PC-3 (cell line): ENCODE measurements around the gene HEPHL1.

Source experiments
- EZH2 ChIP-seq: fragments of 300-600 bp; sonication (generic); IDR thresholded peaks from one replicate; pipeline ENCODE4 v1.6.1; 2017; ENCODE audit warnings: antibody characterized with exemption, mild to moderate bottlenecking, low read length; ENCODE audit not compliant: unreplicated experiment
- EZH2phosphoT487 ChIP-seq: fragments of 300-600 bp; sonication (generic); IDR thresholded peaks from 2 replicates; pipeline ENCODE4 v1.6.1; 2018; ENCODE audit warnings: mild to moderate bottlenecking, antibody characterized with exemption, low read length, borderline replicate concordance
- TF ChIP-seq, protein P1 (sequence below): fragments of 300-600 bp; sonication (generic); conservative IDR thresholded peaks from 2 replicates; pipeline ENCODE4 v1.5.1; 2017; ENCODE audit warnings: antibody characterized with exemption, low read depth, mild to moderate bottlenecking, low read length

DNA sequence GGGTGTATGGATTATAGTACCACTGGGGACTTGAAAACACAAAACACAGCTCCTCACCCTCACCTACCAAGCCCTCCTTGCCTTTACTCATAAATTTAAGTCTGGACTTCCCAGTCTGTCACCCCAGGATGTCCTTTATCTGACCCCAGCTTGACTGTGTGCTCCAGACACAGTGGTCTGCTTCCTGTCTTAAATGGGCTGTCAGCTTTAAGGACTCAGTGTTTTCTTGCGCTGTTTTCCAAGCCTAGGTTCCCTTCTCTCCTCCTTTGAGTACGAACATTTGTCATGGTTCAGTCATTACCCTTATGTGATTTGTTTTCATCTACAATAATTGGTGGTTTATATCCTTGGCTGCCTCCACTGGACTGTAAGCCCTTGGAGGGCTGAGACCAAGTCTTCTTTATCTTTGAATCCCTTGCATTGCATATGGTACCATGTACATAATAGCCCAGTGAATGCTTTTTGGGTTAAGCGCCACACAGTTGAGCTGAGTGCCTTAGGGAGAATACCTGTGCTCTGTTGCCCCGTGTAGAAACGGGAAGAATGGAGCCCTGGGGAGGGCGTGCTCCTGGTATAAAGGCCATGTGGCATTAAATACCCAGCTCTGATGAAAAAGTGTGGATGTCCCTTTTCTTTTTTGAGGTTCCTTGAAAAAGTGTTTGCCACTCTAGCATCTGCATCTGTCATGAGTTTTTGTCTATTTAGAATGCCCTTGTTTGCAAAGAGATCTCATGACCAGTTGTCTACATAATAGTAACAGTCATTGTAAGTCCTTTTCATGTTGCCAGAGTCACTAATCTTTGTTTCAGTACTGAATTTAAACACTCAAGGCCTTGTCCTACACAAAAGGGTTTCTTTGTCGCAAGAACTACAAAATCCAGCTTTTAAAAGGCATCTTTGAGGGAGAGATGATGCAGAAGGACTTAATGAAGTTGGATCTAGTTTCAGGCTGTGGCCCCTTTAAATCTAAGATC is 121.4 kb downstream of the HEPHL1 start:
- TF ChIP-seq, protein P1, sequence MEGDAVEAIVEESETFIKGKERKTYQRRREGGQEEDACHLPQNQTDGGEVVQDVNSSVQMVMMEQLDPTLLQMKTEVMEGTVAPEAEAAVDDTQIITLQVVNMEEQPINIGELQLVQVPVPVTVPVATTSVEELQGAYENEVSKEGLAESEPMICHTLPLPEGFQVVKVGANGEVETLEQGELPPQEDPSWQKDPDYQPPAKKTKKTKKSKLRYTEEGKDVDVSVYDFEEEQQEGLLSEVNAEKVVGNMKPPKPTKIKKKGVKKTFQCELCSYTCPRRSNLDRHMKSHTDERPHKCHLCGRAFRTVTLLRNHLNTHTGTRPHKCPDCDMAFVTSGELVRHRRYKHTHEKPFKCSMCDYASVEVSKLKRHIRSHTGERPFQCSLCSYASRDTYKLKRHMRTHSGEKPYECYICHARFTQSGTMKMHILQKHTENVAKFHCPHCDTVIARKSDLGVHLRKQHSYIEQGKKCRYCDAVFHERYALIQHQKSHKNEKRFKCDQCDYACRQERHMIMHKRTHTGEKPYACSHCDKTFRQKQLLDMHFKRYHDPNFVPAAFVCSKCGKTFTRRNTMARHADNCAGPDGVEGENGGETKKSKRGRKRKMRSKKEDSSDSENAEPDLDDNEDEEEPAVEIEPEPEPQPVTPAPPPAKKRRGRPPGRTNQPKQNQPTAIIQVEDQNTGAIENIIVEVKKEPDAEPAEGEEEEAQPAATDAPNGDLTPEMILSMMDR: no peak
- TF ChIP-seq EZH2: no peak
- no peak for TF ChIP-seq EZH2phosphoT487
